ENCODE results near the gene IPPK. TPM values are rescaled to one million over a fixed set of nuclear protein-coding genes. Genes with fewer than 3 reads are reported as not detected.

Gene IPPK
- total and polyA plus RNA-seq, 3 donors from 2014 or later, result 21.0 to 25.0 (median 21.9) TPM

DNA sequence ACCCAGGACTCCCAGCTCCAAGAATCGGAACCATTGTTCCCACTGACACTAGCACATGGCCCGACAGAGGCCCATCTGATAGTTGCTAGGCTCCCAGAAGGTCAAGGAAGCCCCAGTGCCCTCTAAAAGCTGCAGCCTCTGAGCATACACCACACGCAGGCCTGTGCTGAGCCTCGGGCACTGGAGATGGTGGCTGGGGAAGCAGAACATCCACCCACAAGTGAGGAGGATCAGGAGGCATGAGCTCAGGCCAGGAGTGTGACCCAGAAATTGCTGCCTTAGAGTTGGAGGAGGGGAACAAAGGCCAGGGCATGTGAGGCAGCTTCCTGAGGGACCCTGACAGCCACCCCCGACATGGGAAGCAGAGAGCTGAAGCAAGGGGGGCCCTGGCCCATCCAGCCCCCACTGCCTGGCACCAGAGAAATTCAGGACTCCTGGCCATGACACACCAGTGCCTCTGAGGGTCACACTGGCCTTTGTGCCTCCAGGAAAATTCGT, 21.4 kb downstream of the IPPK start:
- WGBS, 2 donors, result 66 to 72% methylated on average over 6 of the region's 6 CpGs
- H3K4me1 ChIP-seq, result peaks cover 11% of the 10 kb centered on the region
- H3K27me3 ChIP-seq, result no peaks in the 10 kb centered on the region
- H3K4me3 ChIP-seq, result no peak overlapping the region
- no peaks in the 10 kb centered on the region for H3K9me3 ChIP-seq
- DNase-seq, result no peak
- H3K36me3 ChIP-seq (ENCODE audit: low read depth, missing control alignments), result no peaks in the 10 kb centered on the region
- TF ChIP-seq POLR2A (IDR thresholded peaks at IDR 0.05), result no peak
- TF ChIP-seq, protein P1, sequence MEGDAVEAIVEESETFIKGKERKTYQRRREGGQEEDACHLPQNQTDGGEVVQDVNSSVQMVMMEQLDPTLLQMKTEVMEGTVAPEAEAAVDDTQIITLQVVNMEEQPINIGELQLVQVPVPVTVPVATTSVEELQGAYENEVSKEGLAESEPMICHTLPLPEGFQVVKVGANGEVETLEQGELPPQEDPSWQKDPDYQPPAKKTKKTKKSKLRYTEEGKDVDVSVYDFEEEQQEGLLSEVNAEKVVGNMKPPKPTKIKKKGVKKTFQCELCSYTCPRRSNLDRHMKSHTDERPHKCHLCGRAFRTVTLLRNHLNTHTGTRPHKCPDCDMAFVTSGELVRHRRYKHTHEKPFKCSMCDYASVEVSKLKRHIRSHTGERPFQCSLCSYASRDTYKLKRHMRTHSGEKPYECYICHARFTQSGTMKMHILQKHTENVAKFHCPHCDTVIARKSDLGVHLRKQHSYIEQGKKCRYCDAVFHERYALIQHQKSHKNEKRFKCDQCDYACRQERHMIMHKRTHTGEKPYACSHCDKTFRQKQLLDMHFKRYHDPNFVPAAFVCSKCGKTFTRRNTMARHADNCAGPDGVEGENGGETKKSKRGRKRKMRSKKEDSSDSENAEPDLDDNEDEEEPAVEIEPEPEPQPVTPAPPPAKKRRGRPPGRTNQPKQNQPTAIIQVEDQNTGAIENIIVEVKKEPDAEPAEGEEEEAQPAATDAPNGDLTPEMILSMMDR (IDR thresholded peaks at IDR 0.05), result no peak
- intact Hi-C loops (cut with DNase I; ENCODE audit: low total_unique reads), result loop anchor here (10.0 kb wide), 2 partner anchors 304 to 504 kb away; no protein-coding TSS in a partner anchor
- no peak overlapping the region for H3K27ac ChIP-seq

DNA sequence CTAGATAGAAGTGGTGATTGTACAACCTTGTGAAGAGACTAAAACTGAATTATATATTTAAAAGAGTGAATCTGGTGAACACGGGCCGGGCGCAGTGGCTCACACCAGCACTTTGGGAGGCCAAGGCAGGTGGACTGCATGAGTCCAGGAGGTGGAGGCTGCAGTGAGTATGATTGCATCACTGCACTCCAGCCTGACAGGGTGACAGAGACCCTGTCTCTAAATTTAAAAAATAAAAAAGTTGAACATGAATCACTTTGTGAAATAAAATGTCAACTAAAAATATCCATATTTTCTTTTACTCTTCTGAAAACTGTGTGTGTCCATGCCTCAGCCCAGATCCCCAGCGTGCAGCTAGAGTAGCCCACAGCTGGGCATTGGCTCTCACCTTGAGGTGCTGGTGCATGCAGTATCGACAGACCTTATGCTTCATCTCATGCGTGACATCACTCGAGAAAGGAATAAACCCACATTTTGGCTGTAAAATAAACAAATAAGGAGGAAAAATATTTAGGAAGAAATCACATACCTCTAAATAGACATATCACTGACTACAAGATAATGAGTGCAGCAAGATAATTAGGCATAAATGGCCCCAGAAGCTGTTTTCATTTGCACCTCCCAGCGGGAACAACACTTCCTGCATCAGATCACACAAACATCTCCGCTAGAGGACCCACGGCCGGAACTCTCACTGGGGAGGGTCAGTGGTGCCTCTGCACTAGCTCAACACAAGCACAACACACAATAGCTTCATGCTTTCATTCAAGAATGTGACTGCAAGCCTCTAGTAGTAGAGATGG, 22.1 kb downstream of the IPPK start:
- DNase-seq, result no peak
- Histone ChIP-seq H3K9me3 (no peaks in the 10 kb centered on the region), H3K36me3 (ENCODE audit: low read depth, missing control alignments) (peaks cover 3% of the 10 kb centered on the region), H3K4me3 (no peak overlapping the region), H3K27ac (no peak overlapping the region), H3K27me3 (no peaks in the 10 kb centered on the region), H3K4me1 (peaks cover 11% of the 10 kb centered on the region)
- TF ChIP-seq, protein P1 (IDR thresholded peaks at IDR 0.05), result no peak
- no peak for TF ChIP-seq POLR2A (IDR thresholded peaks at IDR 0.05)
- intact Hi-C loops (cut with DNase I; ENCODE audit: low total_unique reads), result loop anchor here (10.0 kb wide), 2 partner anchors 303 to 503 kb away; no protein-coding TSS in a partner anchor
- WGBS, 2 donors, result 92 to 94% methylated on average over 11 of the region's 11 CpGs

DNA sequence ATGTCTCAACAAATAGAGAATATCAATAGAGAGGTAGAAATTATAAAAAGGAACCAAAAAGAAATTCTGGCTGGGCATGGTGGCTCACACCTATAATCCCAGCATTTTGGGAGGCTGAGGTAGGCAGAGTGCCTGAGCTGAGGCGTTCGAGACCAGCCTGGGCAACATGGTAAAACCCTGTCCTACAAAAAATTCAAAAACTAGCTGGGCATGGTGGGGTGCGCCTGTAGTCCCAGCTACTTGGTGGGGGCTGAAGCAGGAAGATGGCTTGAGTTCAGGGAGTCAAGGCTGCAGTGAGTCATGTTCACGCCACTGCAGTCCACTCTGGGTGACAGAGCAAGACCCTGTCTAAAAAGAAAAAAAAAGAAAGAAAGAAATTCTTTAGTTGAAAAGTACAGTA, 24.9 kb downstream of the IPPK start:
- WGBS, 2 donors, result 93 to 94% methylated on average over 4 of the region's 4 CpGs
- peaks cover 3% of the 10 kb centered on the region for H3K36me3 ChIP-seq (ENCODE audit: low read depth, missing control alignments)
- no peak overlapping the region for H3K27ac ChIP-seq
- H3K4me3 ChIP-seq, result no peak overlapping the region
- no peaks in the 10 kb centered on the region for H3K4me1 ChIP-seq
- no peaks in the 10 kb centered on the region for H3K27me3 ChIP-seq
- no peaks in the 10 kb centered on the region for H3K9me3 ChIP-seq
- intact Hi-C loops (cut with DNase I; ENCODE audit: low total_unique reads), result loop anchor here (10.0 kb wide), 2 partner anchors 300 to 500 kb away; no protein-coding TSS in a partner anchor
- TF ChIP-seq, protein P1 (IDR thresholded peaks at IDR 0.05), result no peak
- no peak for TF ChIP-seq POLR2A (IDR thresholded peaks at IDR 0.05)
- DNase-seq, result no peak

DNA sequence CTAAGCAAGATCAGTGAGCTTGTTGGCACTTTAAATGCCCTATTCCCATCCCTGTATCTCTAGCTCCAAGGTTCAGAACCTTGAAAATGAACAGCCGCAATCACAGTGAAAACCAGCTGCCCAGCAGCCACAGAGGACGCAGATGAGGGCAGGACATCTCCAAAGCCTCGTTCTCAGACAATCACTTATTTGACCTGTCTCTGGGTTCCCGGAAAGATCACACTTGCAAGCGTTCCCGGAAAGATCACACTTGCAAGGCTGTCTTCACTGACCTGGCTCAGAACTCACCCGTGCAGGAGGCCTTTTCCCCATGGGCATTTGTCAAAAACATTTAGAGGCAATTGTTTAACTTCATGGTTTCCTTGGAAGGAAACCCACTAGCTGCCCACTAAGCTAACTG, 25.7 kb downstream of the IPPK start:
- H3K36me3 ChIP-seq (ENCODE audit: low read depth, missing control alignments), result peaks cover 3% of the 10 kb centered on the region
- H3K4me1 ChIP-seq, result no peaks in the 10 kb centered on the region
- no peaks in the 10 kb centered on the region for H3K9me3 ChIP-seq
- no peak overlapping the region for H3K27ac ChIP-seq
- intact Hi-C loops (cut with DNase I; ENCODE audit: low total_unique reads), result loop anchor here (10.0 kb wide), 2 partner anchors 299 to 499 kb away; no protein-coding TSS in a partner anchor
- no peak overlapping the region for H3K4me3 ChIP-seq
- 86 to 93% methylated on average over 7 of the region's 7 CpGs for WGBS, 2 donors
- H3K27me3 ChIP-seq, result no peaks in the 10 kb centered on the region
- TF ChIP-seq, protein P1 (IDR thresholded peaks at IDR 0.05), result no peak
- no peak for TF ChIP-seq POLR2A (IDR thresholded peaks at IDR 0.05)
- DNase-seq, result no peak

Data from testis (tissue), 3 donors.